NT2/D1 (cell line): ENCODE measurements around the gene CEP89.
"Not testable (repeated sequence)": the region's sequence is repeated elsewhere in the genome, so short reads cannot be mapped to it uniquely, and the experiment has no call there.

Experiments
- YY1 ChIP-seq: IDR thresholded peaks from 2 replicates; pipeline ENCODE4 v1.6.1; 2011; ENCODE audit not compliant: insufficient read length, insufficient read depth
- ZNF274 ChIP-seq: IDR thresholded peaks from 2 replicates; pipeline ENCODE4 v1.6.1; 2011; ENCODE audit warnings: mild to moderate bottlenecking, low read depth, low read length

- not testable (repeated sequence) for TF ChIP-seq ZNF274, YY1
Measured at GRCh38 chr19:32982488-32982887, 10.7 kb upstream of the CEP89 start.
